Keratinocyte (primary cell): Measurements from ENCODE around the gene FKBP1A.

Experiments used
- CTCF ChIP-seq, 3 experiments: IDR thresholded peaks in 1 of 3; conservative IDR thresholded peaks in 1 of 3; optimal IDR thresholded peaks in 1 of 3; 2 replicates in 2 of 3; 3 replicates in 1 of 3; pipeline versions ENCODE3 to v1.5.1; 2011; ENCODE audit warnings: low read length in 3 of 3, mild to moderate bottlenecking in 3 of 3, moderate library complexity in 2 of 3, control low read depth in 1 of 3, inconsistent platforms in 1 of 3; ENCODE audit not compliant: insufficient read depth in 2 of 3; ENCODE audit errors: extremely low read depth in 1 of 3
- EZH2 ChIP-seq: IDR thresholded peaks from one replicate; pipeline ENCODE4 v1.6.1; 2012; ENCODE audit warnings: inconsistent platforms, mild to moderate bottlenecking, low read length, moderate library complexity

DNA sequence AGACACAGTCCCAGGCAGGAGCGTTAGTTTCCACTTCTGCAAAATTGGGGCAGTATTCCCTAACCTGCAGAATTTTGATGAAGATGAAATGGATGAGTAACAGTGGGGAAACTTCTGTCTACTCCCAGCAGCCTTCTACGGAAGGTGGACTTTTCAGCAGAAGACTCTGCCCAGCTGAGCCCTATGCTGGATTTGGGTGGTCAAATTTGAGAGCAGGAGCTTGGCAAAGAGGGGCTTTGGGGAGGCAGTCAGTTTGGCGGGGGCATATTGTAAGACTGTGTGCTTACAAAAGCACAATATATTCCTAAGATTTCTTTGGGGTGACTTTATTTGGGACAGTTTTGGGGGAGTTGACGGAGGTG is 58.5 kb downstream of the FKBP1A start:
- no peak for TF ChIP-seq CTCF (optimal IDR thresholded peaks at IDR 0.05 in 1 of 3, IDR thresholded peaks at IDR 0.05 in 1 of 3, conservative IDR thresholded peaks at IDR 0.05 in 1 of 3; ENCODE audit: extremely low read depth in 1 of 3, insufficient read depth in 2 of 3, low read length in 3 of 3)
- no peak for TF ChIP-seq EZH2
